H1 (cell line): ENCODE data around the gene JDP2. TPM values are rescaled to one million over a fixed set of nuclear protein-coding genes. Genes with fewer than 3 reads are reported as not detected.

ENCODE experiments used
- CTCF ChIA-PET: fragments of 300-600 bp; sonication (Branson Sonifier 250); formaldehyde crosslinking; loops from one replicate; lab custom pipeline; 2021; ENCODE audit not compliant: partially characterized antibody; lab: Charles Lee
- POLR2A ChIA-PET: fragments of 300-600 bp; sonication (Branson Sonifier 250); formaldehyde crosslinking; loops from one replicate; lab custom pipeline; 2021; ENCODE audit warnings: inconsistent platforms; ENCODE audit not compliant: partially characterized antibody; lab: Charles Lee
- DNase-seq, 2 experiments: peaks; one replicate each; pipeline versions ENCODE4 v3.0.0 to v3.0.0-alpha.2; 2010 to 2022; ENCODE audit warnings: low spot score in 2 of 2, low read depth in 1 of 2, mixed read lengths in 1 of 2
- FAIRE-seq: peaks from 2 replicates; lab custom pipeline; 2011; peaks lifted over from hg19 to GRCh38; lab: Jason Lieb, UNC
- H2AFZ ChIP-seq: 2 replicates; pipeline ENCODE4 v1.8.1; 2012; ENCODE audit warnings: low read length, inconsistent platforms
- H2AK5ac ChIP-seq: 2 replicates; pipeline ENCODE4 v1.6.1; 2013; ENCODE audit warnings: low read depth, low read length
- H2BK120ac ChIP-seq: replicated peaks from 2 replicates; pipeline ENCODE3; 2013; ENCODE audit warnings: low read depth, low read length, inconsistent platforms
- H2BK12ac ChIP-seq: 2 replicates; pipeline ENCODE4 v1.6.1; 2013; ENCODE audit warnings: low read depth, low read length
- H2BK15ac ChIP-seq: 2 replicates; pipeline ENCODE4 v1.6.1; 2013; ENCODE audit warnings: low read length
- H2BK20ac ChIP-seq: 2 replicates; pipeline ENCODE4 v1.6.1; 2013; ENCODE audit warnings: low read length
- H2BK5ac ChIP-seq: 2 replicates; pipeline ENCODE4 v1.6.1; 2013; ENCODE audit warnings: low read depth, low read length
- H3K14ac ChIP-seq: 2 replicates; pipeline ENCODE4 v1.6.1; 2013; ENCODE audit warnings: inconsistent platforms; ENCODE audit not compliant: insufficient read length
- H3K18ac ChIP-seq: 2 replicates; pipeline ENCODE4 v1.6.1; 2013; ENCODE audit warnings: low read length; ENCODE audit errors: extremely low read depth
- H3K23ac ChIP-seq: 2 replicates; pipeline ENCODE4 v1.6.1; 2013; ENCODE audit warnings: inconsistent platforms; ENCODE audit not compliant: insufficient read length
- H3K23me2 ChIP-seq: 2 replicates; pipeline ENCODE4 v1.6.1; 2013; ENCODE audit warnings: low read depth, low read length
- H3K27ac ChIP-seq: 2 replicates; pipeline ENCODE4 v1.6.1; 2011; ENCODE audit warnings: low read depth, low read length, inconsistent platforms
- H3K27me3 ChIP-seq, 4 experiments: replicated peaks in 1 of 4; 1 replicate in 1 of 4; 2 replicates in 3 of 4; pipeline versions ENCODE4 v1.6.1 to v1.8.1; 2011 to 2013; ENCODE audit warnings: low read length in 3 of 4, mild to moderate bottlenecking in 3 of 4, inconsistent platforms in 2 of 4, mixed read lengths in 2 of 4, moderate library complexity in 1 of 4; ENCODE audit not compliant: control insufficient read depth in 3 of 4, insufficient read depth in 3 of 4; ENCODE audit errors: extremely low read depth in 1 of 4
- H3K36me3 ChIP-seq, 4 experiments: 2 replicates each; pipeline versions ENCODE4 v1.6.1 to v1.8.1; 2011 to 2013; ENCODE audit warnings: mild to moderate bottlenecking in 4 of 4, low read length in 3 of 4, moderate library complexity in 2 of 4, control low read depth in 1 of 4, inconsistent platforms in 1 of 4; ENCODE audit not compliant: insufficient read depth in 4 of 4, control insufficient read depth in 2 of 4
- H3K4ac ChIP-seq: replicated peaks from 2 replicates; pipeline ENCODE3; 2013; ENCODE audit warnings: low read length, low read depth, mixed read lengths, inconsistent platforms; ENCODE audit not compliant: insufficient read length
- H3K4me1 ChIP-seq, 4 experiments: replicated peaks in 1 of 4; 1 replicate in 1 of 4; 2 replicates in 3 of 4; pipeline versions ENCODE4 v1.6.1 to v1.8.1; 2011 to 2013; ENCODE audit warnings: low read length in 3 of 4, inconsistent platforms in 2 of 4, mixed read lengths in 1 of 4; ENCODE audit not compliant: insufficient read depth in 4 of 4, control insufficient read depth in 3 of 4
- H3K4me2 ChIP-seq, 2 experiments: 2 replicates each; pipeline versions ENCODE4 v1.6.1 to v1.8.1; 2011 to 2013; ENCODE audit warnings: low read depth in 2 of 2, low read length in 2 of 2, control low read depth in 1 of 2, inconsistent platforms in 1 of 2, mild to moderate bottlenecking in 1 of 2; ENCODE audit not compliant: insufficient read depth in 1 of 2
- H3K4me3 ChIP-seq, 4 experiments: fragments of 200-600, 300-600 bp in 1 of 4; sonication (generic), shearing (Covaris generic), sonication (Bioruptor Twin) in 1 of 4; 2 replicates each; pipeline versions ENCODE4 v1.5.1 to v1.8.1; 2011 to 2016; ENCODE audit warnings: low read length in 4 of 4, low read depth in 3 of 4, control low read depth in 2 of 4, inconsistent platforms in 2 of 4, mild to moderate bottlenecking in 2 of 4, mixed read lengths in 1 of 4, moderate library complexity in 1 of 4; ENCODE audit not compliant: insufficient read depth in 2 of 4; ENCODE audit errors: extremely low read depth in 1 of 4
- H3K56ac ChIP-seq: replicated peaks from 2 replicates; pipeline ENCODE3; 2013; ENCODE audit warnings: low read depth, mild to moderate bottlenecking, mixed read lengths, low read length, inconsistent platforms; ENCODE audit not compliant: insufficient read length
- H3K79me1 ChIP-seq: 2 replicates; pipeline ENCODE4 v1.6.1; 2013; ENCODE audit warnings: low read depth, low read length, control low read depth
- H3K79me2 ChIP-seq, 2 experiments: 2 replicates each; pipeline versions ENCODE4 v1.6.1 to v1.8.1; 2012 to 2013; ENCODE audit warnings: low read length in 2 of 2, mild to moderate bottlenecking in 2 of 2, inconsistent platforms in 1 of 2; ENCODE audit not compliant: insufficient read depth in 2 of 2, control insufficient read depth in 1 of 2
- H3K9ac ChIP-seq, 4 experiments: replicated peaks in 1 of 4; 1 replicate in 1 of 4; 2 replicates in 3 of 4; pipeline versions ENCODE4 v1.6.1 to v1.8.1; 2011 to 2013; ENCODE audit warnings: low read depth in 3 of 4, low read length in 3 of 4, control low read depth in 2 of 4, mild to moderate bottlenecking in 2 of 4, moderate library complexity in 2 of 4, inconsistent platforms in 1 of 4; ENCODE audit errors: extremely low read depth in 1 of 4
- H3K9me3 ChIP-seq, 2 experiments: 2 replicates each; pipeline versions ENCODE4 v1.6.1 to v1.8.1; 2012 to 2013; ENCODE audit warnings: mild to moderate bottlenecking in 2 of 2, moderate library complexity in 2 of 2, control low read depth in 1 of 2, inconsistent platforms in 1 of 2, low read depth in 1 of 2, low read length in 1 of 2, mixed read lengths in 1 of 2; ENCODE audit not compliant: insufficient read depth in 2 of 2
- H4K20me1 ChIP-seq, 2 experiments: replicated peaks in 1 of 2; 2 replicates each; pipeline versions ENCODE3 to v1.8.1; 2011 to 2013; ENCODE audit warnings: inconsistent platforms in 2 of 2, low read length in 2 of 2, mild to moderate bottlenecking in 1 of 2; ENCODE audit not compliant: insufficient read depth in 2 of 2, control insufficient read depth in 1 of 2
- H4K5ac ChIP-seq: 2 replicates; pipeline ENCODE4 v1.6.1; 2013; ENCODE audit warnings: low read length, low read depth, mixed read lengths, inconsistent platforms; ENCODE audit not compliant: insufficient read length
- H4K8ac ChIP-seq: 2 replicates; pipeline ENCODE4 v1.8.0; 2013; ENCODE audit warnings: mild to moderate bottlenecking, moderate library complexity, low read length, inconsistent platforms; ENCODE audit not compliant: insufficient read depth; ENCODE audit errors: extremely low read depth
- H4K91ac ChIP-seq: replicated peaks from 2 replicates; pipeline ENCODE3; 2013; ENCODE audit warnings: low read length, mixed read lengths, inconsistent platforms; ENCODE audit not compliant: insufficient read length
- BRCA1 ChIP-seq: IDR thresholded peaks from 2 replicates; pipeline ENCODE4 v1.6.1; 2012; ENCODE audit warnings: low read depth, low read length, improper control_type of control experiment
- EGR1 ChIP-seq: IDR thresholded peaks from 2 replicates; pipeline ENCODE4 v1.6.1; 2011; ENCODE audit warnings: low read depth, low read length, borderline replicate concordance
- HDAC6 ChIP-seq: IDR thresholded peaks from one replicate; pipeline ENCODE4 v1.7.1; 2012; ENCODE audit warnings: low read depth, mild to moderate bottlenecking, inconsistent platforms, low read length, moderate library complexity
- PHF8 ChIP-seq: fragments of 200-600 bp; sonication (generic); conservative IDR thresholded peaks from 2 replicates; pipeline ENCODE4 v1.7.1; 2012; ENCODE audit warnings: low read depth, mild to moderate bottlenecking, inconsistent platforms, low read length, moderate library complexity
- RBBP5 ChIP-seq: IDR thresholded peaks from 2 replicates; pipeline ENCODE4 v1.7.1; 2012; ENCODE audit warnings: low read depth, mild to moderate bottlenecking, inconsistent platforms, low read length, moderate library complexity, borderline replicate concordance
- RNF2 ChIP-seq: fragments of 200-900, 300-1000 bp; sonication (generic); IDR thresholded peaks from 2 replicates; pipeline ENCODE4 v1.7.1; 2016; ENCODE audit warnings: borderline replicate concordance, low read depth, mild to moderate bottlenecking, antibody characterized with exemption, low read length; ENCODE audit not compliant: poor library complexity, severe bottlenecking; ENCODE audit errors: missing control alignments
- SIX5 ChIP-seq: IDR thresholded peaks from 2 replicates; pipeline ENCODE4 v1.6.1; 2011; ENCODE audit warnings: mild to moderate bottlenecking, low read depth, low read length
- SP2 ChIP-seq: IDR thresholded peaks from 2 replicates; pipeline ENCODE4 v1.6.1; 2012; ENCODE audit warnings: mild to moderate bottlenecking, low read length, inconsistent platforms
- SUZ12 ChIP-seq: fragments of 200-600 bp; sonication (generic); IDR thresholded peaks from 2 replicates; pipeline ENCODE4 v1.6.1; 2012; ENCODE audit warnings: mild to moderate bottlenecking, inconsistent platforms, low read length, moderate library complexity, mixed read lengths
- TAF1 ChIP-seq: IDR thresholded peaks from 2 replicates; pipeline ENCODE4 v1.6.1; 2011; ENCODE audit warnings: mild to moderate bottlenecking, low read depth, low read length
- TCF12 ChIP-seq: IDR thresholded peaks from 2 replicates; pipeline ENCODE4 v1.6.1; 2011; ENCODE audit warnings: low read depth, mild to moderate bottlenecking, low read length
- WGBS, 2 experiments: shearing (Covaris generic) in 1 of 2; methylation state at CpG; one replicate each; pipeline versions ENCODE4 v1.1.6 to v1.1.7; 2013 to 2015; ENCODE audit warnings: low lambda C conversion rate in 2 of 2, mixed read lengths in 2 of 2, inconsistent platforms in 1 of 2, low coverage in 1 of 2, missing lambda C conversion rate in 1 of 2; ENCODE audit not compliant: insufficient replicate concordance in 2 of 2, insufficient coverage in 1 of 2, insufficient read length in 1 of 2; ENCODE audit errors: extremely low coverage in 1 of 2, missing lambda C conversion rate in 1 of 2; 5-methylcytosine and 5-hydroxymethylcytosine counted together
- polyA plus RNA-seq, 7 experiments: library from polyadenylated mRNA; depleted of rRNA in 3 of 7; stranded (reverse) in 5 of 7; unstranded in 2 of 7; fragments of >200 nt in 5 of 7; fragments of 200-250 nt in 2 of 7; gene quantifications; 1 replicate in 5 of 7; 2 replicates in 1 of 7; 4 replicates in 1 of 7; pipeline versions ENCODE4 v1.2.1 to v1.2.3, GENCODE V29; 2011 to 2013; ENCODE audit warnings: missing spikeins in 2 of 7, mixed read lengths in 2 of 7
- total RNA-seq: library from RNA; stranded (reverse); fragmentation: NEBNext Ultra II Directional; extraction: Animal tissue kit (Norgen Biotek cat#: 25700); gene quantifications from 2 replicates; pipeline ENCODE4 v1.2.1, GENCODE V29; 2021

Gene JDP2
- total and polyA plus RNA-seq, 2 of the 8 experiments (the other 6 are each of a cell fraction or from before 2014, with no cell fraction given), result 8.9 to 27.2 TPM

- peaks cover 0 to 31% (median under 1%) of the 10 kb centered on the region in 4 experiments; a peak in 3 of 8 replicates for H3K36me3 ChIP-seq
- H3K23ac ChIP-seq, result no peak overlapping the region
- no peak overlapping the region for H2BK12ac ChIP-seq
- H3K4me2 ChIP-seq, result no peak overlapping the region; a peak in 1 of 4 replicates
- no peak overlapping the region for H3K27ac ChIP-seq
- 84% methylated on average over 16 of the region's 16 CpGs; no CpG with 5 or more reads in 1 of the 2 experiments for WGBS, 2 experiments
- CTCF ChIA-PET, result interaction anchor here (0.8 to 4.4 kb wide), 7 partner anchors 16 to 134 kb away, joined by 3 to 21 read pairs (median 4); no protein-coding TSS in a partner anchor
- no peak overlapping the region for H3K9ac ChIP-seq
- POLR2A ChIA-PET, result interaction anchor here (1.2 to 6.7 kb wide), 3 partner anchors 10 to 115 kb away, joined by 3 to 65 read pairs (median 53); partner anchors contain the start of gene JDP2
- peaks cover 8% of the 10 kb centered on the region for H3K79me1 ChIP-seq
- FAIRE-seq (no peak), DNase-seq (no peak)
- 0 out of 2 replicates have a peak overlapping the region, but pooled peaks have one; percentile 17 for H2BK5ac ChIP-seq
- no peaks in the 10 kb centered on the region for H3K27me3 ChIP-seq
- no peak overlapping the region for H4K91ac ChIP-seq
- no peak overlapping the region for H3K4me3 ChIP-seq
- H3K4ac ChIP-seq, result no peak overlapping the region
- peaks cover 0 to 3% of the 10 kb centered on the region in 2 experiments; a peak in 1 of 4 replicates for H3K79me2 ChIP-seq
- H3K4me1 ChIP-seq, result peaks cover 2 to 15% (median 9%) of the 10 kb centered on the region in 4 experiments
- no peak overlapping the region for H2AK5ac ChIP-seq
- no peak overlapping the region for H2BK15ac ChIP-seq
- H3K56ac ChIP-seq, result no peak overlapping the region
- no peak overlapping the region for H4K8ac ChIP-seq
- H2AFZ ChIP-seq, result no peak overlapping the region
- no peaks in the 10 kb centered on the region for H3K23me2 ChIP-seq
- peaks cover 2 to 3% of the 10 kb centered on the region in 2 experiments for H4K20me1 ChIP-seq
- no peaks in the 10 kb centered on the region for H3K9me3 ChIP-seq
- no peak overlapping the region for H4K5ac ChIP-seq
- H3K14ac ChIP-seq, result no peak overlapping the region
- no peak overlapping the region for H2BK20ac ChIP-seq
- no peak overlapping the region for H3K18ac ChIP-seq
- no peak overlapping the region for H2BK120ac ChIP-seq
- TF ChIP-seq BRCA1, result no peak
- no peak for TF ChIP-seq SUZ12
- TF ChIP-seq PHF8, result no peak
- TF ChIP-seq HDAC6, result no peak
- no peak for TF ChIP-seq RBBP5
- no peak for TF ChIP-seq SP2
- no peak for TF ChIP-seq SIX5
- no peak for TF ChIP-seq RNF2
- no peak for TF ChIP-seq TAF1
- TF ChIP-seq EGR1, result no peak
- no peak for TF ChIP-seq TCF12
Measured at GRCh38 chr14:75438486-75439080, 10.8 kb downstream of the JDP2 start.
